ENCODE measurements around the gene EPDR1. TPM values are rescaled to one million over a fixed set of nuclear protein-coding genes. Genes with fewer than 3 reads are reported as not detected.

The EPDR1 gene
- total RNA-seq, 3 donors from 2014 or later (not counting 1 experiment from before 2014, with no cell fraction given): 1.4 to 2.1 (median 2.0) TPM

DNA sequence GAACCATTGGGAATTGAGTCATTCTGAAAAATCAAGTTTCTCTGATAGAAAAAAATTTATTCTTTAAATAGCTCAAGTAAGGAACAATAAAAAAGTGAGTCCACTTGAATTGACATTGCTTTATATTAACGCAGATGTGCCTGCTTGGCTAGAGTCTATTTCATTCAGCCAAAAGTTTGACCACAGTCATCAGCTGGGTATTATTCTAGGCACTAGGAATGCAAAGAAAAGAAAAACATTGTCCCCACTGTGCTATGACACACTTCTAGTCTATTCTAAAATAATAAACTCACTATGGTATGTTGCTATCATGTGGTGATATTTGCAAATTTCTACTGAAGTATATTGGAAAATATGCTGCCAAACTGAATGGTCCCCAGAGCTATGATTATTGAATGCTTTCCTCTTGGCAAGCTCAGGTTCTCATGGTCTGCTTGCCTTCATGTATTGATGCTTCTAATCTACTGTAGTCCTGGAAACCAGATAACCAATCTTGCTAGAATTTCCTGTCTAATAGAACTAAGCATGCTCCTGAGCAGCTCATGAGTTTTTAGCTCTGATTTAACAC, 12.1 kb upstream of the EPDR1 start:
- intact Hi-C loops (cut with micrococcal nuclease): loop anchor here (10.0 kb wide), 1 partner anchor 756 kb away; no protein-coding TSS in a partner anchor
- 93% methylated on average over 1 of the region's 1 CpG for WGBS (ENCODE audit: insufficient coverage)
- no peak for ATAC-seq
- no peak overlapping the region for H3K4me3 ChIP-seq (ENCODE audit: low read length)
- H3K36me3 ChIP-seq (ENCODE audit: control insufficient read depth, insufficient read depth, low read length): no peaks in the 10 kb centered on the region
- H3K4me1 Mint-ChIP-seq: no peaks in the 10 kb centered on the region
- no peaks in the 10 kb centered on the region for H3K9me3 Mint-ChIP-seq
- peaks cover 14 to 41% of the 10 kb centered on the region in 2 donors for H3K27me3 Mint-ChIP-seq (ENCODE audit: low read depth in 2 of 2)
- H3K27ac Mint-ChIP-seq: no peak overlapping the region
- TF ChIP-seq, protein P1, sequence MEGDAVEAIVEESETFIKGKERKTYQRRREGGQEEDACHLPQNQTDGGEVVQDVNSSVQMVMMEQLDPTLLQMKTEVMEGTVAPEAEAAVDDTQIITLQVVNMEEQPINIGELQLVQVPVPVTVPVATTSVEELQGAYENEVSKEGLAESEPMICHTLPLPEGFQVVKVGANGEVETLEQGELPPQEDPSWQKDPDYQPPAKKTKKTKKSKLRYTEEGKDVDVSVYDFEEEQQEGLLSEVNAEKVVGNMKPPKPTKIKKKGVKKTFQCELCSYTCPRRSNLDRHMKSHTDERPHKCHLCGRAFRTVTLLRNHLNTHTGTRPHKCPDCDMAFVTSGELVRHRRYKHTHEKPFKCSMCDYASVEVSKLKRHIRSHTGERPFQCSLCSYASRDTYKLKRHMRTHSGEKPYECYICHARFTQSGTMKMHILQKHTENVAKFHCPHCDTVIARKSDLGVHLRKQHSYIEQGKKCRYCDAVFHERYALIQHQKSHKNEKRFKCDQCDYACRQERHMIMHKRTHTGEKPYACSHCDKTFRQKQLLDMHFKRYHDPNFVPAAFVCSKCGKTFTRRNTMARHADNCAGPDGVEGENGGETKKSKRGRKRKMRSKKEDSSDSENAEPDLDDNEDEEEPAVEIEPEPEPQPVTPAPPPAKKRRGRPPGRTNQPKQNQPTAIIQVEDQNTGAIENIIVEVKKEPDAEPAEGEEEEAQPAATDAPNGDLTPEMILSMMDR (IDR thresholded peaks at IDR 0.05): no peak
- no peak for DNase-seq
- no peaks in the 10 kb centered on the region for H3K36me3 Mint-ChIP-seq
- H3K4me3 Mint-ChIP-seq: no peak overlapping the region
- H3K4me1 ChIP-seq (ENCODE audit: control insufficient read depth, insufficient read depth, low read length): no peaks in the 10 kb centered on the region
- H3K27ac ChIP-seq (ENCODE audit: low read length): no peak overlapping the region
- H3K9me3 ChIP-seq (ENCODE audit: control insufficient read depth, insufficient read depth, low read length): no peaks in the 10 kb centered on the region
- peaks cover 6% of the 10 kb centered on the region for H3K27me3 ChIP-seq (ENCODE audit: control insufficient read depth, insufficient read depth, low read length)

DNA sequence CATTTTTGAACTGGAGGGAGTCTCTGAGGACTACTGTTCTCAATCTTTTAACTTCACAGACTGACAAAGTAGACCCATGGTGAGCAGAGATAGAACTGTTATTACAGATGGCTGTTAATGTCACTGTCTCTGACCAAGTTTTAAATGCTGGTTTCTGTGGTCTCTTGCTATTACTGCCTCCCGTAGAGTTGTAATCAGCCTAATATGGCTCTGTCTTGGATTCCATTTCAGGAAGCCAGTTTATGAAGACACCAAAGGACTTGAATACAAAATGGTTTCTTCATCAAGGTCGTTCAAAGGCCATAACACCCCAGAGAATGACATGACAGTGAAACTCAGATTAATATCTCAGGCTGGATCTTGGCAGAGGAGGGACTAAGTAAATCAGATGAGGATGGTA, 7.7 kb upstream of the EPDR1 start:
- TF ChIP-seq, protein P1 (IDR thresholded peaks at IDR 0.05): no peak
- Mint-ChIP-seq H3K4me3 (no peak overlapping the region), H3K4me1 (peaks cover 18 to 19% of the 10 kb centered on the region in 2 donors), H3K27me3 (ENCODE audit: low read depth in 2 of 2) (peaks cover 28 to 64% of the 10 kb centered on the region in 2 donors), H3K9me3 (no peaks in the 10 kb centered on the region), H3K27ac (no peak overlapping the region), H3K36me3 (no peaks in the 10 kb centered on the region)
- 79% methylated on average over 2 of the region's 2 CpGs for WGBS (ENCODE audit: insufficient coverage)
- peaks cover 21% of the 10 kb centered on the region for H3K27me3 ChIP-seq (ENCODE audit: control insufficient read depth, insufficient read depth, low read length)
- no peak overlapping the region for H3K4me3 ChIP-seq (ENCODE audit: low read length)
- intact Hi-C loops (cut with micrococcal nuclease): no loop called here
- no peaks in the 10 kb centered on the region for H3K9me3 ChIP-seq (ENCODE audit: control insufficient read depth, insufficient read depth, low read length)
- DNase-seq (no peak), ATAC-seq (no peak)
- H3K4me1 ChIP-seq (ENCODE audit: control insufficient read depth, insufficient read depth, low read length): peaks cover 15% of the 10 kb centered on the region
- no peak overlapping the region for H3K27ac ChIP-seq (ENCODE audit: low read length)
- H3K36me3 ChIP-seq (ENCODE audit: control insufficient read depth, insufficient read depth, low read length): no peaks in the 10 kb centered on the region

DNA sequence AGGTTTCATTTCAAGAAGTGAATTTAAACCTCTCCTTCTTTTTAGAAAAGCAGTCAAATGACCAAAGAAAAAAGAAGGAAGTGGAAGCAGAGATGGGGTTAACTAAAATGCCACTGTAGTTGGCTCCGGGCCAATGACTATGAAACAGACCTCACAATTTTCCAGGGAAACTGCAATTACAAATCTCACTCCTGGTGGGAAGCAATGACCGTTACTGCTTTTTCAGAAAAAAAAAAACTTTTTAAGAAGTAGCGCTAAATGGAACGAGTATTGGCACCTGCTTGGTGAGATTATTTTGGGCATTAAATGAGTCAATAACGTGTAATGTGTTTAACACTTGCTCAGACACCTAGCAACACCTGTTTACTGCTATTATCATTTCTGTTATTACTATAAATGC, 5.0 kb upstream of the EPDR1 start:
- no peak overlapping the region for H3K4me3 ChIP-seq (ENCODE audit: low read length)
- no peak for DNase-seq
- peak overlapping the region; percentile 67 for H3K4me3 Mint-ChIP-seq
- peaks cover 34 to 80% of the 10 kb centered on the region in 2 donors for H3K27me3 Mint-ChIP-seq (ENCODE audit: low read depth in 2 of 2)
- TF ChIP-seq, protein P1 (IDR thresholded peaks at IDR 0.05): no peak
- ATAC-seq: no peak
- peaks cover 18% of the 10 kb centered on the region for H3K4me1 ChIP-seq (ENCODE audit: control insufficient read depth, insufficient read depth, low read length)
- no peaks in the 10 kb centered on the region for H3K9me3 Mint-ChIP-seq
- intact Hi-C loops (cut with micrococcal nuclease): loop anchor here (5.0 kb wide), 1 partner anchor 457 kb away; no protein-coding TSS in a partner anchor
- no peaks in the 10 kb centered on the region for H3K9me3 ChIP-seq (ENCODE audit: control insufficient read depth, insufficient read depth, low read length)
- WGBS (ENCODE audit: insufficient coverage): 8% methylated on average over 4 of the region's 5 CpGs
- no peaks in the 10 kb centered on the region for H3K36me3 Mint-ChIP-seq
- peaks cover 22 to 24% of the 10 kb centered on the region in 2 donors for H3K4me1 Mint-ChIP-seq
- H3K27me3 ChIP-seq (ENCODE audit: control insufficient read depth, insufficient read depth, low read length): peaks cover 21% of the 10 kb centered on the region
- no peak overlapping the region for H3K27ac Mint-ChIP-seq
- H3K36me3 ChIP-seq (ENCODE audit: control insufficient read depth, insufficient read depth, low read length): no peaks in the 10 kb centered on the region
- no peak overlapping the region for H3K27ac ChIP-seq (ENCODE audit: low read length)
